Sigmoid colon (tissue), 3 donors: ENCODE data around the gene ANKIB1.

Experiments
- CTCF ChIP-seq, 4 experiments: fragments of 450-650 bp in 3 of 4; fragments of 200-600 bp in 1 of 4; IDR thresholded peaks; one replicate each; pipeline ENCODE4 v1.5.1; 2016 to 2019; ENCODE audit warnings: antibody characterized with exemption in 4 of 4, mild to moderate bottlenecking in 3 of 4, moderate library complexity in 2 of 4
- POLR2A ChIP-seq, 2 donors: fragments of 450-650 bp; IDR thresholded peaks; one replicate each; pipeline ENCODE4 v1.6.1; 2016; ENCODE audit warnings: antibody characterized with exemption in 2 of 2, mild to moderate bottlenecking in 2 of 2, moderate library complexity in 2 of 2

DNA sequence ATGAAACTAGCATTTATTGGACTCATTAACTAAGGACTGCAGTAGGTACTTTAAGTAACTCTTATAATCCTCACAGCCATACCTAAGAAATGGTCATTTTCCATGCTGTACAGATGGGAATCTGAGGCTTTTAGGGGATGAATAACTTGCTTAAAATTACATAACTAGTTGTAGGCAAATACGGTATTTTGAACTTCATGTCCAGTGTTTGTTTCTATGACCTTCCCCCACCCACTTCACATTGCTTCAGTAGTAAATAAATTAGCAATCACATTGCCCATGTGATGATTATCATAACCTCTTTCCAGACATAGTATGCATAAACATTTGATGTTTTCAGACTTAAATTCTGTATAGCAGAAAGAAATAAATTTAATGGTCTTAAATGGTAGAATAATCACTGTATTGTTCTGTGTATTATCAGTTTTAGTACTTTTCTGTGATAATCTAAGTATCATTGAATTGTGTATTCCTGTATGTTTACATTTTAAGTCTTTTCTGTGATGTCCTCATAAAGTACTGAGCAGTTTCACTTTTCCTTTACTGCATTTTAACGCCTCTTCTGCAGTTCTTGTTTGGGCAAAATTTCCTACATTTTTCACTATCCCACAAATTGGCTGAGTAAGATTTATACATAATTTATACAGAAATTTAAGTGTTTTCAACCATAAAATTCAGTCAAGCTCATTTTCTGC lies 48.3 kb downstream of the ANKIB1 start:
- TF ChIP-seq CTCF (IDR thresholded peaks at IDR 0.05) (no peak), POLR2A (IDR thresholded peaks at IDR 0.05) (no peak)
